DOHH2 (cell line): ENCODE measurements around the gene FUT7.

ENCODE experiments used
- H3F3A ChIP-seq: fragments of 200-600 bp; sonication (generic), shearing (Covaris generic); 2 replicates; pipeline ENCODE4 v1.6.0; 2016; ENCODE audit warnings: antibody characterized with exemption, mild to moderate bottlenecking; ENCODE audit not compliant: control insufficient read depth, insufficient read depth
- H3K27ac ChIP-seq: fragments of 200-600 bp; sonication (generic); 2 replicates; pipeline ENCODE4 v1.5.1; 2014; ENCODE audit warnings: low read depth, mild to moderate bottlenecking, low read length, moderate library complexity
- H3K27me3 ChIP-seq: fragments of 200-600 bp; sonication (generic); 2 replicates; pipeline ENCODE4 v1.6.1; 2014; ENCODE audit warnings: mild to moderate bottlenecking, low read length, mixed read lengths; ENCODE audit not compliant: control insufficient read depth
- H3K36me3 ChIP-seq: fragments of 200-600 bp; sonication (generic); 2 replicates; pipeline ENCODE4 v1.6.1; 2014; ENCODE audit warnings: mild to moderate bottlenecking, low read length, moderate library complexity, mixed read lengths; ENCODE audit not compliant: control insufficient read depth
- H3K4me1 ChIP-seq: fragments of 200-600 bp; sonication (generic); 2 replicates; pipeline ENCODE4 v1.6.1; 2014; ENCODE audit warnings: mild to moderate bottlenecking, low read length, mixed read lengths; ENCODE audit not compliant: control insufficient read depth
- H3K4me2 ChIP-seq: fragments of 200-600 bp; sonication (generic); 2 replicates; pipeline ENCODE4 v1.6.0; 2014; ENCODE audit warnings: mild to moderate bottlenecking, low read length, moderate library complexity
- H3K4me3 ChIP-seq: fragments of 200-600 bp; sonication (generic); 2 replicates; pipeline ENCODE4 v1.5.1; 2014; ENCODE audit warnings: mild to moderate bottlenecking, low read length, mixed read lengths
- H3K79me2 ChIP-seq: fragments of 200-600 bp; sonication (generic); 2 replicates; pipeline ENCODE4 v1.6.1; 2014; ENCODE audit warnings: mild to moderate bottlenecking, low read length, mixed read lengths; ENCODE audit not compliant: control insufficient read depth
- H3K9me2 ChIP-seq: fragments of 200-600 bp; sonication (generic); replicated peaks from 2 replicates; pipeline ENCODE4 v1.6.1; 2014; ENCODE audit warnings: mild to moderate bottlenecking, low read length, mixed read lengths; ENCODE audit not compliant: control insufficient read depth
- H3K9me3 ChIP-seq: fragments of 200-600 bp; sonication (generic); 2 replicates; pipeline ENCODE4 v1.6.1; 2014; ENCODE audit warnings: antibody characterized with exemption, low read length, mixed read lengths; ENCODE audit not compliant: control insufficient read depth, insufficient read depth
- H4K20me1 ChIP-seq: fragments of 200-600 bp; sonication (generic); 2 replicates; pipeline ENCODE4 v1.6.0; 2014; ENCODE audit warnings: low read depth, mild to moderate bottlenecking, antibody characterized with exemption, low read length, moderate library complexity; ENCODE audit not compliant: control insufficient read depth, insufficient read depth
- CTCF ChIP-seq: fragments of 200-600 bp; sonication (generic); IDR thresholded peaks from one replicate; pipeline ENCODE4 v1.5.1; 2014; ENCODE audit warnings: antibody characterized with exemption, mild to moderate bottlenecking, low read depth, low read length; ENCODE audit not compliant: poor library complexity, severe bottlenecking
- EZH2phosphoT487 ChIP-seq: fragments of 200-600 bp; sonication (generic); IDR thresholded peaks from 2 replicates; pipeline ENCODE4 v1.6.1; 2017; ENCODE audit warnings: borderline replicate concordance, mild to moderate bottlenecking, antibody characterized with exemption, low read length, moderate library complexity, mixed read lengths

FUT7 gene

GRCh38 chr9:137041124-137041523 is 9.2 kb upstream of the FUT7 start:
- H3K4me3 ChIP-seq = no peak overlapping the region
- H3K9me2 ChIP-seq = no peaks in the 10 kb centered on the region

GRCh38 chr9:137040568-137040967 is 8.7 kb upstream of the FUT7 start:
- Histone ChIP-seq H3K79me2 (no peaks in the 10 kb centered on the region), H3K4me2 (no peak overlapping the region), H3K4me3 (no peak overlapping the region), H3K4me1 (no peaks in the 10 kb centered on the region), H3K27me3 (peaks cover 30% of the 10 kb centered on the region), H3K27ac (no peak overlapping the region), H3K9me3 (no peaks in the 10 kb centered on the region), H3K9me2 (no peaks in the 10 kb centered on the region), H3K36me3 (no peaks in the 10 kb centered on the region), H4K20me1 (no peaks in the 10 kb centered on the region), H3F3A (no peaks in the 10 kb centered on the region)
- no peak for TF ChIP-seq EZH2phosphoT487
- no peak for TF ChIP-seq CTCF

More at GRCh38 chr9:137041124-137041523, 9.2 kb upstream of the FUT7 start:
- H3K79me2 ChIP-seq = no peaks in the 10 kb centered on the region
- peaks cover 33% of the 10 kb centered on the region for H3K27me3 ChIP-seq
- no peaks in the 10 kb centered on the region for H3K36me3 ChIP-seq
- H3K9me3 ChIP-seq = no peaks in the 10 kb centered on the region
- TF ChIP-seq CTCF (no peak), EZH2phosphoT487 (no peak)
- H3K27ac ChIP-seq = no peak overlapping the region
- H3F3A ChIP-seq = no peaks in the 10 kb centered on the region
- H3K4me1 ChIP-seq = peaks cover 2% of the 10 kb centered on the region
- no peak overlapping the region for H3K4me2 ChIP-seq
- peaks cover 1% of the 10 kb centered on the region; the same call in 1 of the 2 replicates for H4K20me1 ChIP-seq

- peaks cover 4% of the 10 kb centered on the region for H3K4me1 ChIP-seq
- H3K36me3 ChIP-seq = no peaks in the 10 kb centered on the region
- H3K27ac ChIP-seq = no peak overlapping the region
- TF ChIP-seq CTCF (no peak), EZH2phosphoT487 (no peak)
- no peaks in the 10 kb centered on the region for H3K79me2 ChIP-seq
- H3K4me2 ChIP-seq = no peak overlapping the region
- no peaks in the 10 kb centered on the region for H3K9me2 ChIP-seq
- H4K20me1 ChIP-seq = no peaks in the 10 kb centered on the region
- no peak overlapping the region for H3K4me3 ChIP-seq
- H3K27me3 ChIP-seq = peaks cover 25% of the 10 kb centered on the region
- H3K9me3 ChIP-seq = no peaks in the 10 kb centered on the region
- no peaks in the 10 kb centered on the region for H3F3A ChIP-seq
These were observed 7.9 kb upstream of the FUT7 start for GRCh38 chr9:137039611-137040366.
